Measurements from ENCODE around the gene PAK5. TPM values are rescaled to one million over a fixed set of nuclear protein-coding genes. Genes with fewer than 3 reads are reported as not detected.

PAK5 gene
- total and polyA plus RNA-seq, 5 experiments from 2014 or later = not detected

- no peaks in the 10 kb centered on the region for H3K36me3 Mint-ChIP-seq
- no peak overlapping the region for H3K4me3 Mint-ChIP-seq
- peaks cover 0 to 7% (median 2%) of the 10 kb centered on the region in 5 donors for H3K27me3 Mint-ChIP-seq
- no peak for DNase-seq
- POLR2A ChIA-PET = no interaction called here
- no peaks in the 10 kb centered on the region for H3K4me1 Mint-ChIP-seq
- H3K27ac Mint-ChIP-seq = no peak overlapping the region
- peaks cover 0 to 4% (median 0%) of the 10 kb centered on the region in 9 donors for H3K9me3 Mint-ChIP-seq
- no peak for ATAC-seq
Observed at GRCh38 chr20:9829835-9830234, 9.0 kb downstream of the PAK5 start.

GRCh38 chr20:9817654-9818053, 21.2 kb downstream of the PAK5 start:
- DNase-seq (no peak), ATAC-seq (no peak)
- no peaks in the 10 kb centered on the region for H3K36me3 Mint-ChIP-seq
- peaks cover 0 to 1% (median 0%) of the 10 kb centered on the region in 5 donors for H3K27me3 Mint-ChIP-seq
- H3K9me3 Mint-ChIP-seq = no peaks in the 10 kb centered on the region
- no peak overlapping the region for H3K4me3 Mint-ChIP-seq
- no peaks in the 10 kb centered on the region for H3K4me1 Mint-ChIP-seq
- POLR2A ChIA-PET = no interaction called here
- no peak overlapping the region for H3K27ac Mint-ChIP-seq

- Mint-ChIP-seq H3K4me3 (no peak overlapping the region), H3K27ac (no peak overlapping the region), H3K27me3 (no peaks in the 10 kb centered on the region), H3K9me3 (no peaks in the 10 kb centered on the region), H3K4me1 (no peaks in the 10 kb centered on the region), H3K36me3 (no peaks in the 10 kb centered on the region)
- ATAC-seq (no peak), DNase-seq (no peak)
- POLR2A ChIA-PET = no interaction called here
Observed at GRCh38 chr20:9815632-9816031, 23.2 kb downstream of the PAK5 start.

- Mint-ChIP-seq H3K4me1 (no peaks in the 10 kb centered on the region), H3K27ac (no peak overlapping the region), H3K9me3 (peaks cover 0 to under 1% (median 0%) of the 10 kb centered on the region in 9 donors), H3K4me3 (no peak overlapping the region), H3K36me3 (no peaks in the 10 kb centered on the region), H3K27me3 (peaks cover 0 to 6% (median 0%) of the 10 kb centered on the region in 5 donors)
- POLR2A ChIA-PET = no interaction called here
- DNase-seq (no peak), ATAC-seq (no peak)
Observed at GRCh38 chr20:9810738-9811137, 28.1 kb downstream of the PAK5 start.

GRCh38 chr20:9809271-9809670, 29.6 kb downstream of the PAK5 start:
- DNase-seq (no peak), ATAC-seq (no peak)
- POLR2A ChIA-PET = no interaction called here
- Mint-ChIP-seq H3K36me3 (no peaks in the 10 kb centered on the region), H3K4me1 (no peaks in the 10 kb centered on the region), H3K27me3 (peaks cover 0 to 6% (median 0%) of the 10 kb centered on the region in 5 donors), H3K4me3 (no peak overlapping the region), H3K27ac (no peak overlapping the region), H3K9me3 (peaks cover 0 to 2% (median 0%) of the 10 kb centered on the region in 9 donors)

GRCh38 chr20:9808166-9808565, 30.7 kb downstream of the PAK5 start:
- no peak overlapping the region for H3K4me3 Mint-ChIP-seq
- POLR2A ChIA-PET = no interaction called here
- no peaks in the 10 kb centered on the region for H3K4me1 Mint-ChIP-seq
- H3K36me3 Mint-ChIP-seq = no peaks in the 10 kb centered on the region
- H3K9me3 Mint-ChIP-seq = peaks cover 0 to 2% (median 0%) of the 10 kb centered on the region in 9 donors
- peaks cover 0 to 6% (median 0%) of the 10 kb centered on the region in 5 donors for H3K27me3 Mint-ChIP-seq
- ATAC-seq = no peak
- no peak overlapping the region for H3K27ac Mint-ChIP-seq
- no peak for DNase-seq

GRCh38 chr20:9807136-9807535, 31.7 kb downstream of the PAK5 start:
- Mint-ChIP-seq H3K4me1 (no peaks in the 10 kb centered on the region), H3K9me3 (peaks cover 0 to 2% (median 0%) of the 10 kb centered on the region in 9 donors), H3K4me3 (no peak overlapping the region), H3K27me3 (peaks cover 0 to 8% (median 2%) of the 10 kb centered on the region in 5 donors), H3K36me3 (no peaks in the 10 kb centered on the region), H3K27ac (no peak overlapping the region)
- POLR2A ChIA-PET = no interaction called here
- ATAC-seq = no peak
- no peak for DNase-seq

GRCh38 chr20:9800421-9800820, 38.5 kb downstream of the PAK5 start:
- Mint-ChIP-seq H3K9me3 (peaks cover 0 to 13% (median 3%) of the 10 kb centered on the region in 9 donors), H3K27me3 (peaks cover 0 to 10% (median 2%) of the 10 kb centered on the region in 5 donors), H3K4me1 (no peaks in the 10 kb centered on the region), H3K36me3 (no peaks in the 10 kb centered on the region), H3K4me3 (no peak overlapping the region), H3K27ac (no peak overlapping the region)
- no peak for ATAC-seq
- POLR2A ChIA-PET = no interaction called here
- DNase-seq = no peak

GRCh38 chr20:9794831-9795230, 44.0 kb downstream of the PAK5 start:
- peaks cover 0 to 37% (median 3%) of the 10 kb centered on the region in 9 donors for H3K9me3 Mint-ChIP-seq
- H3K36me3 Mint-ChIP-seq = no peaks in the 10 kb centered on the region
- POLR2A ChIA-PET = no interaction called here
- DNase-seq (no peak), ATAC-seq (no peak)
- H3K4me1 Mint-ChIP-seq = no peaks in the 10 kb centered on the region
- H3K27ac Mint-ChIP-seq = no peak overlapping the region
- peaks cover 0 to 8% (median 3%) of the 10 kb centered on the region in 5 donors for H3K27me3 Mint-ChIP-seq
- no peak overlapping the region for H3K4me3 Mint-ChIP-seq

GRCh38 chr20:9792674-9793073, 46.2 kb downstream of the PAK5 start:
- Mint-ChIP-seq H3K9me3 (peaks cover 2 to 37% (median 9%) of the 10 kb centered on the region in 9 donors), H3K27me3 (peaks cover 0 to 5% (median 0%) of the 10 kb centered on the region in 5 donors), H3K36me3 (no peaks in the 10 kb centered on the region), H3K4me1 (no peaks in the 10 kb centered on the region), H3K27ac (no peak overlapping the region), H3K4me3 (no peak overlapping the region)
- POLR2A ChIA-PET = no interaction called here
- DNase-seq (no peak), ATAC-seq (no peak)

GRCh38 chr20:9789131-9789530, 49.7 kb downstream of the PAK5 start:
- POLR2A ChIA-PET = no interaction called here
- Mint-ChIP-seq H3K27ac (no peak overlapping the region), H3K4me3 (no peak overlapping the region), H3K27me3 (peaks cover 0 to 6% (median 0%) of the 10 kb centered on the region in 5 donors), H3K4me1 (no peaks in the 10 kb centered on the region), H3K9me3 (peaks cover 0 to 23% (median 8%) of the 10 kb centered on the region in 9 donors), H3K36me3 (no peaks in the 10 kb centered on the region)
- DNase-seq (no peak), ATAC-seq (no peak)

- DNase-seq (no peak), ATAC-seq (no peak)
- H3K27me3 Mint-ChIP-seq = no peaks in the 10 kb centered on the region
- peaks cover 0 to 10% (median 8%) of the 10 kb centered on the region in 9 donors for H3K9me3 Mint-ChIP-seq
- no peaks in the 10 kb centered on the region for H3K36me3 Mint-ChIP-seq
- POLR2A ChIA-PET = no interaction called here
- H3K4me3 Mint-ChIP-seq = no peak overlapping the region
- no peak overlapping the region for H3K27ac Mint-ChIP-seq
- H3K4me1 Mint-ChIP-seq = no peaks in the 10 kb centered on the region
Observed at GRCh38 chr20:9775176-9775575, 63.7 kb downstream of the PAK5 start.

GRCh38 chr20:9769954-9770353, 68.9 kb downstream of the PAK5 start:
- no peaks in the 10 kb centered on the region for H3K36me3 Mint-ChIP-seq
- peaks cover 0 to 21% (median 3%) of the 10 kb centered on the region in 9 donors for H3K9me3 Mint-ChIP-seq
- no peaks in the 10 kb centered on the region for H3K4me1 Mint-ChIP-seq
- H3K27me3 Mint-ChIP-seq = no peaks in the 10 kb centered on the region
- no peak for DNase-seq
- H3K27ac Mint-ChIP-seq = no peak overlapping the region
- no peak for ATAC-seq
- POLR2A ChIA-PET = no interaction called here
- H3K4me3 Mint-ChIP-seq = no peak overlapping the region

GRCh38 chr20:9761476-9761875, 77.4 kb downstream of the PAK5 start:
- H3K27ac Mint-ChIP-seq = no peak overlapping the region
- H3K36me3 Mint-ChIP-seq = no peaks in the 10 kb centered on the region
- DNase-seq (no peak), ATAC-seq (no peak)
- POLR2A ChIA-PET = no interaction called here
- H3K9me3 Mint-ChIP-seq = peaks cover 0 to 28% (median 10%) of the 10 kb centered on the region in 9 donors
- H3K4me1 Mint-ChIP-seq = no peaks in the 10 kb centered on the region
- H3K27me3 Mint-ChIP-seq = peaks cover 0 to 2% (median 0%) of the 10 kb centered on the region in 5 donors
- no peak overlapping the region for H3K4me3 Mint-ChIP-seq

Data from naive thymus-derived CD8-positive, alpha-beta T cell (primary cell).